Kidney epithelial cell (primary cell): ENCODE data around the gene RFC4. TPM values are rescaled to one million over a fixed set of nuclear protein-coding genes. Genes with fewer than 3 reads are reported as not detected.

Experiments
- DNase-seq: peaks from one replicate; pipeline ENCODE4 v3.0.0-alpha.2; 2010; ENCODE audit warnings: low read depth
- H3K27me3 ChIP-seq: 2 replicates; pipeline ENCODE4 v1.6.0; 2011; ENCODE audit warnings: low read length; ENCODE audit not compliant: control insufficient read depth, insufficient read depth
- H3K36me3 ChIP-seq: 2 replicates; pipeline ENCODE4 v1.5.1; 2011; ENCODE audit warnings: low read length; ENCODE audit not compliant: control insufficient read depth, insufficient read depth
- H3K4me3 ChIP-seq: 2 replicates; pipeline ENCODE4 v1.5.1; 2011; ENCODE audit warnings: low read depth, mild to moderate bottlenecking, control low read depth, low read length
- CTCF ChIP-seq: IDR thresholded peaks from 2 replicates; pipeline ENCODE4 v1.5.1; 2011; ENCODE audit warnings: mild to moderate bottlenecking, moderate library complexity, low read length, control low read depth, inconsistent platforms; ENCODE audit not compliant: insufficient read depth, poor library complexity, severe bottlenecking
- total RNA-seq: library from RNA; depleted of rRNA; stranded (reverse); fragments of >200 nt; gene quantifications from 2 replicates; pipeline ENCODE4 v1.2.3, GENCODE V29; 2015

Gene RFC4
- total RNA-seq, 1 donor from 2014 or later, result 35.0 TPM

GRCh38 chr3:186760897-186761447 lies 45.3 kb downstream of the RFC4 start:
- H3K36me3 ChIP-seq, result no peaks in the 10 kb centered on the region
- TF ChIP-seq CTCF, result no peak
- no peaks in the 10 kb centered on the region for H3K27me3 ChIP-seq
- no peak overlapping the region for H3K4me3 ChIP-seq
- DNase-seq, result no peak

- H3K27me3 ChIP-seq, result no peaks in the 10 kb centered on the region
- peak; percentile 85 for DNase-seq
- no peaks in the 10 kb centered on the region for H3K36me3 ChIP-seq
- no peak for TF ChIP-seq CTCF
- H3K4me3 ChIP-seq, result no peak overlapping the region
Measured at GRCh38 chr3:186760141-186760833, 46.0 kb downstream of the RFC4 start.

GRCh38 chr3:186759231-186759930 lies 46.9 kb downstream of the RFC4 start:
- no peak for TF ChIP-seq CTCF
- Histone ChIP-seq H3K36me3 (no peaks in the 10 kb centered on the region), H3K4me3 (no peak overlapping the region), H3K27me3 (no peaks in the 10 kb centered on the region)
- DNase-seq, result no peak

GRCh38 chr3:186757686-186758220 lies 48.5 kb downstream of the RFC4 start:
- DNase-seq, result no peak
- Histone ChIP-seq H3K4me3 (no peak overlapping the region), H3K36me3 (no peaks in the 10 kb centered on the region), H3K27me3 (no peaks in the 10 kb centered on the region)
- TF ChIP-seq CTCF, result no peak

- Histone ChIP-seq H3K4me3 (no peak overlapping the region), H3K27me3 (no peaks in the 10 kb centered on the region)
Measured at GRCh38 chr3:186757214-186757613, 49.1 kb downstream of the RFC4 start.

More at GRCh38 chr3:186757214-186757613, 49.1 kb downstream of the RFC4 start:
- TF ChIP-seq CTCF, result no peak
- no peaks in the 10 kb centered on the region for H3K36me3 ChIP-seq
- no peak for DNase-seq
